ENCODE measurements around the gene CWC15. TPM values are rescaled to one million over a fixed set of nuclear protein-coding genes. Genes with fewer than 3 reads are reported as not detected.
A peak's percentile ranks its signal among the peaks of the same experiment; 100 is the strongest.

Gene CWC15
- total and polyA plus RNA-seq, 9 of the 15 experiments (the other 6 are each of a cell fraction or from before 2014, with no cell fraction given): 47.3 to 168 (median 89.2) TPM

- H3K4me3 ChIP-seq: no peak overlapping the region
- no peak for ATAC-seq
- H3K27me3 ChIP-seq (ENCODE audit: control insufficient read depth in 2 of 2, insufficient read depth in 2 of 2, low read length in 2 of 2): peaks cover 0 to 16% of the 10 kb centered on the region in 2 experiments; a peak in 3 of 5 replicates
- in situ Hi-C loops (cut with MboI) (no loop called here), intact Hi-C loops (cut with micrococcal nuclease) (no loop called here)
- POLR2A ChIA-PET: no interaction called here
- CTCF ChIA-PET (ENCODE audit: low intra/inter-chr PET ratio): no interaction called here
- H3K4me1 ChIP-seq (replicated peaks in 1 of 2; ENCODE audit: control insufficient read depth in 2 of 2, insufficient read depth in 2 of 2, low read length in 2 of 2): no peaks in the 10 kb centered on the region; a peak in 2 of 5 replicates
- no peaks in the 10 kb centered on the region for H3K36me3 ChIP-seq (ENCODE audit: control insufficient read depth, insufficient read depth, low read length)
- FAIRE-seq: no peak
- H3K9me3 ChIP-seq (replicated peaks; ENCODE audit: control insufficient read depth, insufficient read depth, low read depth, low read length): no peaks in the 10 kb centered on the region
- no peaks in the 10 kb centered on the region for H4K20me1 ChIP-seq (replicated peaks; ENCODE audit: control insufficient read depth, insufficient read depth, low read length)
- H3K27ac ChIP-seq (ENCODE audit: extremely low read depth, low read depth, low read length): no peak overlapping the region
- H3K79me2 ChIP-seq (ENCODE audit: control insufficient read depth, insufficient read depth, low read length): no peaks in the 10 kb centered on the region
- H2AFZ ChIP-seq (ENCODE audit: low read depth, low read length): no peak overlapping the region
- no peak overlapping the region for H3K4me2 ChIP-seq (ENCODE audit: insufficient read depth, low read length)
- BruUV-seq (replicated peaks): no TSS peak
- H3K9ac ChIP-seq (ENCODE audit: insufficient read depth in 1 of 2, low read depth in 2 of 2, low read length in 2 of 2): no peak overlapping the region
- no peak for TF ChIP-seq CBFA2T3 (IDR thresholded peaks at IDR 0.05)
- TF ChIP-seq MAFG (tag; conservative IDR thresholded peaks at IDR 0.05): peak; percentile 73
- no peak for TF ChIP-seq NR4A1 (CRISPR knock-in tag; IDR thresholded peaks at IDR 0.05)
- no peak for TF ChIP-seq NR4A1 (tag; IDR thresholded peaks at IDR 0.05)
- peak; percentile 85 for TF ChIP-seq ZNF316 (IDR thresholded peaks at IDR 0.05)
- TF ChIP-seq MAFF (IDR thresholded peaks at IDR 0.05; ENCODE audit: low read length): peak; percentile 75
- peak; percentile 75 for TF ChIP-seq C11orf30 (IDR thresholded peaks at IDR 0.05; ENCODE audit: low read depth)
- TF ChIP-seq MAFK (IDR thresholded peaks at IDR 0.05; ENCODE audit: low read length): peak; percentile 64
- no peak for TF ChIP-seq MYBL2 (IDR thresholded peaks at IDR 0.05; ENCODE audit: low read depth)
- TF ChIP-seq MYBL2 (CRISPR knock-in tag; IDR thresholded peaks at IDR 0.05; ENCODE audit: borderline replicate concordance): no peak
- TF ChIP-seq ZNF134 (CRISPR knock-in tag; conservative IDR thresholded peaks at IDR 0.05): no peak
- TF ChIP-seq ZNF507 (tag; conservative IDR thresholded peaks at IDR 0.05): no peak
- DNase-seq (ENCODE audit: extremely low read depth in 1 of 4, low spot score in 3 of 4): no peak
- no peaks in the 10 kb centered on the region for H3K9me1 ChIP-seq (ENCODE audit: control insufficient read depth, insufficient read depth, low read length)
These were observed 38.0 kb upstream of the CWC15 start for GRCh38 chr11:95011376-95011775.
